SK-N-SH treated with all-trans-retinoic acid at 6 μM for 48 hours (cell line): Measurements from ENCODE around the gene TMEM144.
"Not testable (repeated sequence)": the region's sequence is repeated elsewhere in the genome, so short reads cannot be mapped to it uniquely, and the experiment has no call there.

Source experiments
- ATAC-seq: fragments of 200-7000 bp; cut with Tn5 transposase; 3 replicates; pipeline ENCODE4 v1.9.1; 2020; ENCODE audit warnings: mild to moderate bottlenecking, moderate library complexity
- ARNTL ChIP-seq: fragments of 450-650 bp; formaldehyde crosslinking; IDR thresholded peaks from 2 replicates; pipeline ENCODE4 v1.5.0; 2020; ENCODE audit warnings: low read depth, mild to moderate bottlenecking, moderate library complexity, borderline replicate concordance
- CREB5 ChIP-seq: fragments of 250-450 bp; sonication (Bioruptor Pico); IDR thresholded peaks from 2 replicates; pipeline ENCODE4 v1.5.1; 2020; ENCODE audit warnings: low read depth, mild to moderate bottlenecking, moderate library complexity
- CSDC2 ChIP-seq: fragments of 250-450 bp; sonication (Bioruptor Pico); IDR thresholded peaks from 2 replicates; pipeline ENCODE4 v1.5.0; 2020; ENCODE audit warnings: mild to moderate bottlenecking, moderate library complexity
- CSRNP3 ChIP-seq: fragments of 250-450 bp; sonication (Bioruptor Pico); IDR thresholded peaks from 2 replicates; pipeline ENCODE4 v1.5.1; 2021; ENCODE audit warnings: mild to moderate bottlenecking, moderate library complexity
- ESRRG ChIP-seq: fragments of 250-450 bp; sonication (Bioruptor Pico); IDR thresholded peaks from 2 replicates; pipeline ENCODE4 v1.6.1; 2021; ENCODE audit warnings: mild to moderate bottlenecking
- GLIS3 ChIP-seq: fragments of 250-450 bp; sonication (Bioruptor Pico); IDR thresholded peaks from 2 replicates; pipeline ENCODE4 v1.5.0; 2020; ENCODE audit warnings: mild to moderate bottlenecking, moderate library complexity
- OSR1 ChIP-seq: fragments of 250-450 bp; sonication (Bioruptor Pico); IDR thresholded peaks from 2 replicates; pipeline ENCODE4 v1.8.0; 2022; ENCODE audit warnings: moderate library complexity, mild to moderate bottlenecking, inconsistent platforms
- PATZ1 ChIP-seq: fragments of 250-450 bp; sonication (Bioruptor Pico); IDR thresholded peaks from 2 replicates; pipeline ENCODE4 v1.8.0; 2020; ENCODE audit warnings: mild to moderate bottlenecking, moderate library complexity, borderline replicate concordance
- RARB ChIP-seq: fragments of 250-450 bp; sonication (Bioruptor Pico); IDR thresholded peaks from 2 replicates; pipeline ENCODE4 v1.8.0; 2021; ENCODE audit warnings: mild to moderate bottlenecking, moderate library complexity
- SNAI2 ChIP-seq: fragments of 250-450 bp; sonication (Bioruptor Pico); IDR thresholded peaks from 2 replicates; pipeline ENCODE4 v1.5.0; 2020; ENCODE audit warnings: mild to moderate bottlenecking, moderate library complexity
- TCF4 ChIP-seq: fragments of 250-450 bp; sonication (Bioruptor Pico); IDR thresholded peaks from 2 replicates; pipeline ENCODE4 v1.8.0; 2021; ENCODE audit warnings: mild to moderate bottlenecking, moderate library complexity, borderline replicate concordance
- TOX ChIP-seq: fragments of 250-450 bp; sonication (Bioruptor Pico); IDR thresholded peaks from 2 replicates; pipeline ENCODE4 v1.8.0; 2021; ENCODE audit warnings: mild to moderate bottlenecking, moderate library complexity, borderline replicate concordance
- TSHZ2 ChIP-seq: fragments of 250-450 bp; sonication (Bioruptor Pico); IDR thresholded peaks from 2 replicates; pipeline ENCODE4 v1.5.0; 2020; ENCODE audit warnings: mild to moderate bottlenecking, moderate library complexity
- ZFP3 ChIP-seq: fragments of 250-450 bp; sonication (Bioruptor Pico); IDR thresholded peaks from 2 replicates; pipeline ENCODE4 v1.5.0; 2020; ENCODE audit warnings: mild to moderate bottlenecking, moderate library complexity
- ZFP30 ChIP-seq: fragments of 450-650 bp; formaldehyde crosslinking; IDR thresholded peaks from 2 replicates; pipeline ENCODE4 v1.5.0; 2022; ENCODE audit warnings: mild to moderate bottlenecking, moderate library complexity
- ZNF565 ChIP-seq: fragments of 450-650 bp; formaldehyde crosslinking; conservative IDR thresholded peaks from 2 replicates; pipeline ENCODE4 v1.5.0; 2020; ENCODE audit warnings: low read depth, mild to moderate bottlenecking, moderate library complexity
- ZNF70 ChIP-seq: fragments of 450-650 bp; formaldehyde crosslinking; IDR thresholded peaks from 2 replicates; pipeline ENCODE4 v1.5.0; 2020; ENCODE audit warnings: mild to moderate bottlenecking, moderate library complexity
- ZNF8 ChIP-seq: fragments of 450-650 bp; formaldehyde crosslinking; IDR thresholded peaks from 2 replicates; pipeline ENCODE4 v1.5.0; 2020; ENCODE audit warnings: mild to moderate bottlenecking, moderate library complexity

Gene TMEM144

GRCh38 chr4:158227880-158228279 is 17.6 kb downstream of the TMEM144 start:
- ATAC-seq = not testable (repeated sequence)

GRCh38 chr4:158228399-158228798 is 18.1 kb downstream of the TMEM144 start:
- not testable (repeated sequence) for ATAC-seq

GRCh38 chr4:158229768-158230167 is 19.5 kb downstream of the TMEM144 start:
- ATAC-seq = no peak

GRCh38 chr4:158234671-158235070 is 24.4 kb downstream of the TMEM144 start:
- no peak for ATAC-seq
- TF ChIP-seq ZFP3 = no peak
- no peak for TF ChIP-seq ESRRG (CRISPR knock-in tag)
- TF ChIP-seq TOX (CRISPR knock-in tag) = no peak
- no peak for TF ChIP-seq GLIS3 (CRISPR knock-in tag)
- no peak for TF ChIP-seq PATZ1 (CRISPR knock-in tag)
- TF ChIP-seq ZNF8 (CRISPR knock-in tag) = no peak
- no peak for TF ChIP-seq SNAI2
- no peak for TF ChIP-seq CREB5 (CRISPR knock-in tag)
- no peak for TF ChIP-seq TCF4
- TF ChIP-seq CSDC2 (CRISPR knock-in tag) = no peak
- TF ChIP-seq ZFP30 = no peak

More at GRCh38 chr4:158229768-158230167, 19.5 kb downstream of the TMEM144 start:
- TF ChIP-seq TOX (CRISPR knock-in tag) = no peak
- no peak for TF ChIP-seq ZFP30
- no peak for TF ChIP-seq ESRRG (CRISPR knock-in tag)
- no peak for TF ChIP-seq ZNF565 (CRISPR knock-in tag)
- TF ChIP-seq ZNF70 = no peak
- TF ChIP-seq PATZ1 (CRISPR knock-in tag) = no peak
- TF ChIP-seq CSRNP3 (CRISPR knock-in tag) = no peak
- no peak for TF ChIP-seq ZFP3
- TF ChIP-seq CSDC2 (CRISPR knock-in tag) = no peak
- no peak for TF ChIP-seq TCF4
- TF ChIP-seq TSHZ2 = no peak
- no peak for TF ChIP-seq OSR1 (CRISPR knock-in tag)
- TF ChIP-seq RARB = no peak
- no peak for TF ChIP-seq SNAI2
- no peak for TF ChIP-seq CREB5 (CRISPR knock-in tag)
- TF ChIP-seq ARNTL (CRISPR knock-in tag) = no peak
